ENCODE data around the gene PRKCH.

The PRKCH gene

DNA sequence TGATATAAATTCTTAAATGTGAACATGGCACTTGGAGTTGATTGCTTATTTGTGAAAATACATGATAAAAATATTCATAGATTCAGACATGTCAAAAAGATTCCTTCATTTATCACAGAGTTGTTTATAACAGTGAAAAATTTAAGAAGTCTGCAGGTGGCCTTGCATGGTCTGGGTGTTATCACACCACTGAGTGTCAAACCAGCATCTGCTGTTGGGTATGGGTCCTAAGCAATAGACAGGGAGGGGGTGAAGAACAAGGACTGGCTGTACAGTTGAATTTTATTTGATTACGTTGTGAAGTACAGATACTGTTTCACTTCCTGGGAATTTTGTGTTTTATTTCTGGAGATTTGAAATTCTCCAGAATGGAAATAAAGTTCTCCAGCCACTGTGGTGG lies 193.5 kb downstream of the PRKCH start:
- DNase-seq (ENCODE audit: low read depth in 1 of 2, low spot score in 1 of 2): no peak
- TF ChIP-seq CTCF (IDR thresholded peaks at IDR 0.05; ENCODE audit: insufficient read depth, low read length) (no peak), POLR2AphosphoS5 (IDR thresholded peaks at IDR 0.05; ENCODE audit: low read depth) (no peak), SPI1 (IDR thresholded peaks at IDR 0.05; ENCODE audit: borderline replicate concordance, low read depth) (no peak), GABPA (IDR thresholded peaks at IDR 0.05; ENCODE audit: low read depth) (no peak), REST (IDR thresholded peaks at IDR 0.05; ENCODE audit: insufficient replicate concordance, low read depth) (no peak)
- H3K4me3 ChIP-seq (replicated peaks; ENCODE audit: insufficient read depth, low read length): no peak overlapping the region
- no peaks in the 10 kb centered on the region for H3K27me3 ChIP-seq (ENCODE audit: insufficient read depth, poor library complexity, severe bottlenecking)
- H3K27ac ChIP-seq (replicated peaks): no peak overlapping the region

DNA sequence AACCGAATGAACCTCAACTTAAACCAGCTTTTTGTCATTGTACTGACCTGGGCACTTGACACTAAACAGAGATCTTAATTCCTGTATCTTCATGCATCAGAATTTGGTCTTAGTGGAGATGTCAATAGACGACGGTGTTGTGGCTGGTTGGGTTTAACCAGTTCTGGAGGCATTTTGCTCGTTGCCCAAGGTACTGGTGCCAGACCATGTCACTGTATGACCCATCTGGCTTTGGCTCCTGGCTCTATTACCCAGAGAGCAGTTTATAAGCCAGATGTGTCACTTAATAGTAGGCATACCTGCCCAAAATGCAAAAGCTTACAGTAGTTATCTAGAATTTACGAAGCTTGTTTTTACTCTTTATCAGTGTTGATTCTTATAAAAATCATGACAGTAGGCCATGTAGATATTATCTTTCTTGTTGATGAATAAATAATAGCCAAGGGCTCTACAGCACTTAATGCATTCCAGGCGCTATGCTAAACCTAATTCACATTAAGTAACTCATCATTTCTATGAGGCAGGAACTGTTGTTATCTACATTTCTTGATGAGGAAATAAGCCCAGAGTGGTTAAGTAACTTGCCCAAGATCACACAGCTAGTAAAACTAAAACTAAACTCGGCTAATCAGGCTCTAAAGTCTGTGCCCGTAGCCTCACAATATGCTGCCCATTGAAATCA lies 194.2 kb downstream of the PRKCH start:
- no peak for DNase-seq (ENCODE audit: low read depth in 1 of 2, low spot score in 1 of 2)
- no peak overlapping the region for H3K27ac ChIP-seq (replicated peaks)
- TF ChIP-seq REST (IDR thresholded peaks at IDR 0.05; ENCODE audit: insufficient replicate concordance, low read depth): no peak
- TF ChIP-seq CTCF (IDR thresholded peaks at IDR 0.05; ENCODE audit: insufficient read depth, low read length): no peak
- no peak for TF ChIP-seq SPI1 (IDR thresholded peaks at IDR 0.05; ENCODE audit: borderline replicate concordance, low read depth)
- TF ChIP-seq POLR2AphosphoS5 (IDR thresholded peaks at IDR 0.05; ENCODE audit: low read depth): no peak
- TF ChIP-seq GABPA (IDR thresholded peaks at IDR 0.05; ENCODE audit: low read depth): no peak

GRCh38 chr14:61516118-61516743 lies 194.9 kb downstream of the PRKCH start:
- TF ChIP-seq GABPA (IDR thresholded peaks at IDR 0.05; ENCODE audit: low read depth): no peak
- TF ChIP-seq SPI1 (IDR thresholded peaks at IDR 0.05; ENCODE audit: borderline replicate concordance, low read depth): no peak
- no peak for TF ChIP-seq REST (IDR thresholded peaks at IDR 0.05; ENCODE audit: insufficient replicate concordance, low read depth)
- no peak for TF ChIP-seq POLR2AphosphoS5 (IDR thresholded peaks at IDR 0.05; ENCODE audit: low read depth)
- no peak for TF ChIP-seq CTCF (IDR thresholded peaks at IDR 0.05; ENCODE audit: insufficient read depth, low read length)
- no peak overlapping the region for H3K4me3 ChIP-seq (replicated peaks; ENCODE audit: insufficient read depth, low read length)
- no peak overlapping the region for H3K27ac ChIP-seq (replicated peaks)
- DNase-seq (ENCODE audit: low read depth in 1 of 2, low spot score in 1 of 2): no peak
- no peaks in the 10 kb centered on the region for H3K27me3 ChIP-seq (ENCODE audit: insufficient read depth, poor library complexity, severe bottlenecking)

More for the DNA sequence above, 194.2 kb downstream of the PRKCH start:
- Histone ChIP-seq H3K4me3 (replicated peaks; ENCODE audit: insufficient read depth, low read length) (no peak overlapping the region), H3K27me3 (ENCODE audit: insufficient read depth, poor library complexity, severe bottlenecking) (no peaks in the 10 kb centered on the region)
